ENCODE measurements around the gene LIN7A. TPM values are rescaled to one million over a fixed set of nuclear protein-coding genes. Genes with fewer than 3 reads are reported as not detected.
A peak's percentile ranks its signal among the peaks of the same experiment; 100 is the strongest.

Gene LIN7A
- total RNA-seq, 6 donors from 2014 or later = 7.9 to 32.5 (median 13.8) TPM

- TF ChIP-seq POLR2AphosphoS5 (IDR thresholded peaks at IDR 0.05) (no peak), POLR2A (IDR thresholded peaks at IDR 0.05) (no peak), CTCF (IDR thresholded peaks at IDR 0.05) (no peak), EP300 (IDR thresholded peaks at IDR 0.05) (no peak)
- 58 to 70% methylated on average over 4 of the region's 4 CpGs for WGBS, 2 donors
- DNase-seq (no peak), ATAC-seq (ENCODE audit: low FRiP score in 2 of 2) (no peak)
- no peak overlapping the region for H3K4me3 ChIP-seq
- H3K27me3 ChIP-seq = no peaks in the 10 kb centered on the region
- H3K9me3 ChIP-seq = no peaks in the 10 kb centered on the region
- no peaks in the 10 kb centered on the region for H3K36me3 ChIP-seq
- peaks cover 0 to 12% (median 7%) of the 10 kb centered on the region in 4 donors for H3K4me1 ChIP-seq
- H3K27ac ChIP-seq = peak overlapping the region in 3 of 4 donors; percentile 10 to 63 (median 31)
Measured at GRCh38 chr12:80777587-80777986, 160.1 kb downstream of the LIN7A start.

- H3K27me3 ChIP-seq = no peaks in the 10 kb centered on the region
- no peaks in the 10 kb centered on the region for H3K36me3 ChIP-seq
- H3K9me3 ChIP-seq = no peaks in the 10 kb centered on the region
- peaks cover 0 to 12% (median 7%) of the 10 kb centered on the region in 4 donors for H3K4me1 ChIP-seq
- TF ChIP-seq EP300 (IDR thresholded peaks at IDR 0.05) = no peak
- no peak for TF ChIP-seq POLR2A (IDR thresholded peaks at IDR 0.05)
- no peak for TF ChIP-seq POLR2AphosphoS5 (IDR thresholded peaks at IDR 0.05)
- TF ChIP-seq CTCF (IDR thresholded peaks at IDR 0.05) = no peak
- DNase-seq (no peak), ATAC-seq (ENCODE audit: low FRiP score in 2 of 2) (no peak)
- 89 to 98% methylated on average over 2 of the region's 2 CpGs for WGBS, 2 donors
- no peak overlapping the region for H3K4me3 ChIP-seq
- H3K27ac ChIP-seq = no peak overlapping the region
Measured at GRCh38 chr12:80776706-80777105, 161.0 kb downstream of the LIN7A start.

- TF ChIP-seq EP300 (IDR thresholded peaks at IDR 0.05) = no peak
- no peak for TF ChIP-seq POLR2AphosphoS5 (IDR thresholded peaks at IDR 0.05)
- no peak for TF ChIP-seq POLR2A (IDR thresholded peaks at IDR 0.05)
- TF ChIP-seq CTCF (IDR thresholded peaks at IDR 0.05) = no peak
- H3K36me3 ChIP-seq = no peaks in the 10 kb centered on the region
- DNase-seq (no peak), ATAC-seq (ENCODE audit: low FRiP score in 2 of 2) (no peak)
- WGBS, 2 donors = 96 to 100% methylated on average over 2 of the region's 2 CpGs
- H3K9me3 ChIP-seq = no peaks in the 10 kb centered on the region
- H3K27ac ChIP-seq = no peak overlapping the region
- no peaks in the 10 kb centered on the region for H3K27me3 ChIP-seq
- no peaks in the 10 kb centered on the region for H3K4me1 ChIP-seq
- no peak overlapping the region for H3K4me3 ChIP-seq
Measured at GRCh38 chr12:80770958-80771357, 166.8 kb downstream of the LIN7A start.

- Histone ChIP-seq H3K4me3 (no peak overlapping the region), H3K27me3 (no peaks in the 10 kb centered on the region), H3K4me1 (no peaks in the 10 kb centered on the region), H3K36me3 (no peaks in the 10 kb centered on the region), H3K9me3 (no peaks in the 10 kb centered on the region), H3K27ac (no peak overlapping the region)
- DNase-seq = no peak
- TF ChIP-seq POLR2A (IDR thresholded peaks at IDR 0.05) (no peak), EP300 (IDR thresholded peaks at IDR 0.05) (no peak), POLR2AphosphoS5 (IDR thresholded peaks at IDR 0.05) (no peak), CTCF (IDR thresholded peaks at IDR 0.05) (no peak)
- no peak for ATAC-seq (ENCODE audit: low FRiP score in 2 of 2)
- 89 to 91% methylated on average over 1 of the region's 1 CpG for WGBS, 2 donors
Measured at GRCh38 chr12:80769553-80770140, 168.1 kb downstream of the LIN7A start.

GRCh38 chr12:80766897-80767296, 170.8 kb downstream of the LIN7A start:
- H3K4me1 ChIP-seq = no peaks in the 10 kb centered on the region
- DNase-seq (no peak), ATAC-seq (ENCODE audit: low FRiP score in 2 of 2) (no peak)
- no peak for TF ChIP-seq POLR2AphosphoS5 (IDR thresholded peaks at IDR 0.05)
- TF ChIP-seq POLR2A (IDR thresholded peaks at IDR 0.05) = no peak
- TF ChIP-seq EP300 (IDR thresholded peaks at IDR 0.05) = no peak
- no peak for TF ChIP-seq CTCF (IDR thresholded peaks at IDR 0.05)
- H3K36me3 ChIP-seq = no peaks in the 10 kb centered on the region
- 56 to 78% methylated on average over 2 of the region's 2 CpGs for WGBS, 2 donors
- H3K9me3 ChIP-seq = no peaks in the 10 kb centered on the region
- H3K27me3 ChIP-seq = no peaks in the 10 kb centered on the region
- H3K4me3 ChIP-seq = no peak overlapping the region
- no peak overlapping the region for H3K27ac ChIP-seq

Measured in upper lobe of left lung (tissue), 6 donors.